Gastrocnemius medialis (tissue), 4 donors: ENCODE data around the gene ANKH. TPM values are rescaled to one million over a fixed set of nuclear protein-coding genes. Genes with fewer than 3 reads are reported as not detected.

Experiments used
- ATAC-seq, 2 donors: fragments of 150-250 bp; one replicate each; pipeline ENCODE4 v1.9.1; 2016
- DNase-seq, 2 donors: peaks; one replicate each; pipeline ENCODE4 v3.0.0-alpha.2; 2019
- H3K27ac ChIP-seq, 4 donors: fragments of 200-600 bp; sonication (generic); 1 replicate in 1 of 4; 2 replicates in 3 of 4; pipeline ENCODE4 v1.5.1; 2016 to 2018; ENCODE audit warnings: mild to moderate bottlenecking in 2 of 4, moderate library complexity in 1 of 4
- H3K27me3 ChIP-seq, 3 donors: fragments of 200-600 bp; sonication (generic) in 2 of 3; 1 replicate in 1 of 3; 2 replicates in 2 of 3; pipeline versions ENCODE4 v1.5.1 to v1.6.0; 2016 to 2019; ENCODE audit warnings: mild to moderate bottlenecking in 1 of 3, moderate library complexity in 1 of 3
- H3K36me3 ChIP-seq, 2 donors: fragments of 200-600 bp; sonication (generic) in 1 of 2; one replicate each; pipeline ENCODE4 v1.5.1; 2017 to 2018
- H3K4me1 ChIP-seq, 2 donors: fragments of 200-600 bp; sonication (generic) in 1 of 2; one replicate each; pipeline ENCODE4 v1.5.1; 2016 to 2017; ENCODE audit warnings: mild to moderate bottlenecking in 2 of 2
- H3K4me3 ChIP-seq, 4 donors: fragments of 200-600 bp; sonication (generic) in 3 of 4; 1 replicate in 1 of 4; 2 replicates in 3 of 4; pipeline ENCODE4 v1.5.1; 2016 to 2019; ENCODE audit warnings: mild to moderate bottlenecking in 2 of 4
- H3K9me3 ChIP-seq, 3 donors: fragments of 200-600 bp; sonication (generic) in 2 of 3; 1 replicate in 1 of 3; 2 replicates in 2 of 3; pipeline ENCODE4 v1.5.1; 2016 to 2019
- POLR2A ChIP-seq, 2 donors: fragments of 450-650 bp; IDR thresholded peaks; one replicate each; pipeline ENCODE4 v1.6.1; 2017; ENCODE audit warnings: antibody characterized with exemption in 2 of 2, mild to moderate bottlenecking in 2 of 2, moderate library complexity in 2 of 2
- in situ Hi-C, 4 donors: fragments of 200-750 bp; cut with MboI; loops; one replicate each; pipeline versions ENCODE4 v1.15.0 to v1.8.0; 2017; ENCODE audit warnings: low sequenced_read_pairs in 4 of 4
- intact Hi-C: fragments of 100-400 bp; cut with DNase I; formaldehyde crosslinking; loops from one replicate; pipeline ENCODE4 v1.15.1; 2023; ENCODE audit warnings: low total_unique reads
- total RNA-seq, 4 donors: library from RNA; depleted of rRNA; stranded (reverse); fragments of >200 nt; gene quantifications; one replicate each; pipeline versions ENCODE4 v1.1.0 to v1.2.3, GENCODE V29; 2016
- TF ChIP-seq, protein P1 (sequence below), 5 experiments: fragments of 450-650 bp in 3 of 5; fragments of 200-600 bp in 2 of 5; sonication (generic) in 2 of 5; IDR thresholded peaks in 4 of 5; conservative IDR thresholded peaks in 1 of 5; 1 replicate in 4 of 5; 2 replicates in 1 of 5; pipeline ENCODE4 v1.5.1; 2016 to 2019; ENCODE audit warnings: antibody characterized with exemption in 5 of 5, mild to moderate bottlenecking in 3 of 5, moderate library complexity in 3 of 5

Gene ANKH
- total RNA-seq, 4 donors from 2014 or later: 33.5 to 52.1 (median 36.0) TPM

DNA sequence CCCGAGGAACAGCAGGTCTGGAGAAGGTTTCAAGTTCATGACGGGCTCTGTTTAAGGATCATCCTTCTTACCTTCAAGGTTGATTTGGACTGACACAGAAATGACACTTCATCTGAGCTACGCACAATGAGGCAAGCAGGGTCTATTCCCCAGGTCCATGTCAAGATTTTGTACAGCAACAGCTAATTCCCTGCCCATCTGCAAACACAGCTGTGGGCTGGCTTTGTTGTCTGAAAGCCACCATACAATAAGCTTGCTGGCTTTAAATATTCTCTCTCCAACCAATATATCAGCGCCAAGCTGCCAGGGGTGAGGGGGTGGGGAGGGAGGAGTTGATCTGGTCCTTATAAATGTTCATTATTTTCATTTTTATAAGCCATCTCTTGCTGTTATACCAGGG lies 115.1 kb downstream of the ANKH start:
- H3K36me3 ChIP-seq: no peaks in the 10 kb centered on the region
- intact Hi-C loops: no loop called here
- ATAC-seq: no peak

DNA sequence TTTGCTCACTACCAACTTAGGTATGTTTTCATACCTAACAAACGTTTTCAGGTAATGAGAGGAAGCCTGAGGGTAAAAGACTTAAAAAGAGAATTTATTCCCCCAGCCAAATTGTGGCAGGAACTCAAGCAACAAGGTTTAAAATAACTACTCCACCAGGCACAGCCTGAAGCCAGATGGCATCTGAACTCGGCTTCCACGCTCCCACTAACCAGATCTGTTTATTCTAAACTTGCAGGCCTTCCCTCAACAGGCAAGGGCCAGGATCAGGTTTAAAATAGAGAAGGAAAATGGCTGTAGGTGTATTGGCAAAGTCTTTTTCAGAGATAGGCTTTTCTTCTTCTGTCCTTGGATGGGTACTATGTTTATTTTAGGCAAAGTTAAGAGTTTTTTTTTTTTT lies 117.6 kb downstream of the ANKH start:
- intact Hi-C loops (loop anchor here (2.0 kb wide), 1 partner anchor 117 kb away; the partner anchor contains the start of gene ANKH), in situ Hi-C loops (loop anchor here in 1 of 4 donors (10.0 kb wide), 1 partner anchor 111 kb away; no protein-coding TSS in a partner anchor)
- DNase-seq (peak in 1 of 2 donors; percentile 46), ATAC-seq (peak; percentile 78 to 82)
- Histone ChIP-seq H3K4me3 (no peak overlapping the region), H3K4me1 (peaks cover 55 to 58% of the 10 kb centered on the region in 2 donors), H3K9me3 (no peaks in the 10 kb centered on the region), H3K27ac (peak overlapping the region; percentile 73 to 89 (median 87)), H3K27me3 (no peaks in the 10 kb centered on the region), H3K36me3 (no peaks in the 10 kb centered on the region)
- TF ChIP-seq POLR2A (IDR thresholded peaks at IDR 0.05): no peak
- TF ChIP-seq, protein P1, sequence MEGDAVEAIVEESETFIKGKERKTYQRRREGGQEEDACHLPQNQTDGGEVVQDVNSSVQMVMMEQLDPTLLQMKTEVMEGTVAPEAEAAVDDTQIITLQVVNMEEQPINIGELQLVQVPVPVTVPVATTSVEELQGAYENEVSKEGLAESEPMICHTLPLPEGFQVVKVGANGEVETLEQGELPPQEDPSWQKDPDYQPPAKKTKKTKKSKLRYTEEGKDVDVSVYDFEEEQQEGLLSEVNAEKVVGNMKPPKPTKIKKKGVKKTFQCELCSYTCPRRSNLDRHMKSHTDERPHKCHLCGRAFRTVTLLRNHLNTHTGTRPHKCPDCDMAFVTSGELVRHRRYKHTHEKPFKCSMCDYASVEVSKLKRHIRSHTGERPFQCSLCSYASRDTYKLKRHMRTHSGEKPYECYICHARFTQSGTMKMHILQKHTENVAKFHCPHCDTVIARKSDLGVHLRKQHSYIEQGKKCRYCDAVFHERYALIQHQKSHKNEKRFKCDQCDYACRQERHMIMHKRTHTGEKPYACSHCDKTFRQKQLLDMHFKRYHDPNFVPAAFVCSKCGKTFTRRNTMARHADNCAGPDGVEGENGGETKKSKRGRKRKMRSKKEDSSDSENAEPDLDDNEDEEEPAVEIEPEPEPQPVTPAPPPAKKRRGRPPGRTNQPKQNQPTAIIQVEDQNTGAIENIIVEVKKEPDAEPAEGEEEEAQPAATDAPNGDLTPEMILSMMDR (IDR thresholded peaks at IDR 0.05 in 4 of 5, conservative IDR thresholded peaks at IDR 0.05 in 1 of 5): no peak

More for the DNA sequence above, 115.1 kb downstream of the ANKH start:
- Histone ChIP-seq H3K4me3 (no peak overlapping the region), H3K4me1 (peaks cover 68 to 70% of the 10 kb centered on the region in 2 donors), H3K27me3 (no peaks in the 10 kb centered on the region), H3K9me3 (no peaks in the 10 kb centered on the region), H3K27ac (peak overlapping the region; percentile 45 to 89 (median 87))
- no peak for TF ChIP-seq POLR2A (IDR thresholded peaks at IDR 0.05)
- TF ChIP-seq, protein P1 (IDR thresholded peaks at IDR 0.05 in 4 of 5, conservative IDR thresholded peaks at IDR 0.05 in 1 of 5): no peak
- in situ Hi-C loops: loop anchor here in 1 of 4 donors (10.0 kb wide), 1 partner anchor 108 kb away; no protein-coding TSS in a partner anchor
- DNase-seq: no peak

DNA sequence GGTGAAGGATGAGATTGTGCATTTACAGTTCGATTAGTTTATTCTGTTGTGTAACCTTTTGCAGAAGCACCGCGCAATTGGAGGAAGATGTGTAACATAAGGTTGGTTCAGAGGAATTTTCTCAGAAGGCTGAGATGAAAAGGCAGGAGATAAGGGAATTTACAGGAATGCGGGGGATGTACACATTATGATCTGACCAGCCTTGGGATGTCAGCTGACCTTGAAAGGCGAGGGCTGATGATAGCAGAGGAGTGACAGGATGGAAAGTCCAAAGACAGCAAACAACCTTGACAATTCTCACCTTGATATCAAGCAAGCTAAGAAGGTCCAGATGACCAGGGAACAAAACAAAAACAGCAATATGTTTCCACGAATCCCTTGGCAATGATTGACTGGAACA lies 118.3 kb downstream of the ANKH start:
- in situ Hi-C loops (loop anchor here in 1 of 4 donors (10.0 kb wide), 1 partner anchor 112 kb away; no protein-coding TSS in a partner anchor), intact Hi-C loops (no loop called here)
- H3K27me3 ChIP-seq: no peaks in the 10 kb centered on the region
- peak overlapping the region; percentile 73 to 89 (median 87) for H3K27ac ChIP-seq
- peaks cover 60 to 61% of the 10 kb centered on the region in 2 donors for H3K4me1 ChIP-seq
- ATAC-seq (no peak), DNase-seq (no peak)
- no peaks in the 10 kb centered on the region for H3K36me3 ChIP-seq
- TF ChIP-seq POLR2A (IDR thresholded peaks at IDR 0.05): no peak
- TF ChIP-seq, protein P1 (IDR thresholded peaks at IDR 0.05 in 4 of 5, conservative IDR thresholded peaks at IDR 0.05 in 1 of 5): no peak
- H3K9me3 ChIP-seq: no peaks in the 10 kb centered on the region
- no peak overlapping the region for H3K4me3 ChIP-seq

DNA sequence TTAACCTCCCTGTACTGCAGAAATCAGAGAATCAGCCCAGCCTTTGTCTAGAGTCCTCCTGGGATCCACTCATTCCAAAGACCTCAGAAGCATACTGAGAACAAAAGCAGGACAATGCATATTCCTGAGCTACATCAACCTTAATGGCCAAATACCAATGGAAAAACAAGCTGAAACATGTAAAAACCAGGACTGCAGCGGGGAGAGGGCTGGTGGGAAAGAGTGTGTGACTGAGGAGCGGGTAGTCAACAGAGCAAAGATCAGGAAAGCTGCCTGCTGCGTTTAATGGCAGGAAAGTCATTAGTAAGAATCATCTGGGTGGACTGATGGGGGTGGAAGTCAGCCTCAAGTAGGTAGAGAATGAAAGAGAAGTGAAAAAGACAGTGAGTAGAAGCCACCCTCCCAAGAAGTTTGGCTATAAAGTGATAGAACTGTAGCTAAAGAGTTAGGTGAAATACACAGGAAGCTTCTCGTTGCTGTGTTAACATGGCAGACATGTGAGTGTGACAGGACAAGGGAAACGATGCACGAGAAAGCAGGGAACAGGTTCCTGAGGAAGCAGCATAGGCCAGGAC lies 119.0 kb downstream of the ANKH start:
- in situ Hi-C loops (loop anchor here in 1 of 4 donors (10.0 kb wide), 1 partner anchor 112 kb away; no protein-coding TSS in a partner anchor), intact Hi-C loops (no loop called here)
- H3K27ac ChIP-seq: peak overlapping the region in 3 of 4 donors; percentile 85 to 89 (median 89)
- H3K9me3 ChIP-seq: no peaks in the 10 kb centered on the region
- TF ChIP-seq, protein P1 (IDR thresholded peaks at IDR 0.05 in 4 of 5, conservative IDR thresholded peaks at IDR 0.05 in 1 of 5): no peak
- TF ChIP-seq POLR2A (IDR thresholded peaks at IDR 0.05): no peak
- peaks cover 0 to 2% of the 10 kb centered on the region in 2 donors for H3K36me3 ChIP-seq
- H3K4me3 ChIP-seq: no peak overlapping the region
- DNase-seq (no peak), ATAC-seq (no peak)
- peaks cover 60 to 68% of the 10 kb centered on the region in 2 donors for H3K4me1 ChIP-seq
- H3K27me3 ChIP-seq: no peaks in the 10 kb centered on the region
